H1 (cell line): ENCODE results near the gene ARF3. TPM values are rescaled to one million over a fixed set of nuclear protein-coding genes. Genes with fewer than 3 reads are reported as not detected.

Experiments
- CTCF ChIA-PET: fragments of 300-600 bp; sonication (Branson Sonifier 250); formaldehyde crosslinking; loops from one replicate; lab custom pipeline; 2021; ENCODE audit not compliant: partially characterized antibody; lab: Charles Lee
- POLR2A ChIA-PET: fragments of 300-600 bp; sonication (Branson Sonifier 250); formaldehyde crosslinking; loops from one replicate; lab custom pipeline; 2021; ENCODE audit warnings: inconsistent platforms; ENCODE audit not compliant: partially characterized antibody; lab: Charles Lee
- DNase-seq, 2 experiments: peaks; one replicate each; pipeline versions ENCODE4 v3.0.0 to v3.0.0-alpha.2; 2010 to 2022; ENCODE audit warnings: low spot score in 2 of 2, low read depth in 1 of 2, mixed read lengths in 1 of 2
- FAIRE-seq: peaks from 2 replicates; lab custom pipeline; 2011; peaks lifted over from hg19 to GRCh38; lab: Jason Lieb, UNC
- H2AFZ ChIP-seq: 2 replicates; pipeline ENCODE4 v1.8.1; 2012; ENCODE audit warnings: low read length, inconsistent platforms
- H2AK5ac ChIP-seq: 2 replicates; pipeline ENCODE4 v1.6.1; 2013; ENCODE audit warnings: low read depth, low read length
- H2BK120ac ChIP-seq: replicated peaks from 2 replicates; pipeline ENCODE3; 2013; ENCODE audit warnings: low read depth, low read length, inconsistent platforms
- H2BK12ac ChIP-seq: 2 replicates; pipeline ENCODE4 v1.6.1; 2013; ENCODE audit warnings: low read depth, low read length
- H2BK15ac ChIP-seq: 2 replicates; pipeline ENCODE4 v1.6.1; 2013; ENCODE audit warnings: low read length
- H2BK20ac ChIP-seq: 2 replicates; pipeline ENCODE4 v1.6.1; 2013; ENCODE audit warnings: low read length
- H2BK5ac ChIP-seq: 2 replicates; pipeline ENCODE4 v1.6.1; 2013; ENCODE audit warnings: low read depth, low read length
- H3K14ac ChIP-seq: 2 replicates; pipeline ENCODE4 v1.6.1; 2013; ENCODE audit warnings: inconsistent platforms; ENCODE audit not compliant: insufficient read length
- H3K18ac ChIP-seq: 2 replicates; pipeline ENCODE4 v1.6.1; 2013; ENCODE audit warnings: low read length; ENCODE audit errors: extremely low read depth
- H3K23ac ChIP-seq: 2 replicates; pipeline ENCODE4 v1.6.1; 2013; ENCODE audit warnings: inconsistent platforms; ENCODE audit not compliant: insufficient read length
- H3K23me2 ChIP-seq: 2 replicates; pipeline ENCODE4 v1.6.1; 2013; ENCODE audit warnings: low read depth, low read length
- H3K27ac ChIP-seq: 2 replicates; pipeline ENCODE4 v1.6.1; 2011; ENCODE audit warnings: low read depth, low read length, inconsistent platforms
- H3K27me3 ChIP-seq, 4 experiments: replicated peaks in 1 of 4; 1 replicate in 1 of 4; 2 replicates in 3 of 4; pipeline versions ENCODE4 v1.6.1 to v1.8.1; 2011 to 2013; ENCODE audit warnings: low read length in 3 of 4, mild to moderate bottlenecking in 3 of 4, inconsistent platforms in 2 of 4, mixed read lengths in 2 of 4, moderate library complexity in 1 of 4; ENCODE audit not compliant: control insufficient read depth in 3 of 4, insufficient read depth in 3 of 4; ENCODE audit errors: extremely low read depth in 1 of 4
- H3K36me3 ChIP-seq, 4 experiments: 2 replicates each; pipeline versions ENCODE4 v1.6.1 to v1.8.1; 2011 to 2013; ENCODE audit warnings: mild to moderate bottlenecking in 4 of 4, low read length in 3 of 4, moderate library complexity in 2 of 4, control low read depth in 1 of 4, inconsistent platforms in 1 of 4; ENCODE audit not compliant: insufficient read depth in 4 of 4, control insufficient read depth in 2 of 4
- H3K4ac ChIP-seq: replicated peaks from 2 replicates; pipeline ENCODE3; 2013; ENCODE audit warnings: low read length, low read depth, mixed read lengths, inconsistent platforms; ENCODE audit not compliant: insufficient read length
- H3K4me1 ChIP-seq, 4 experiments: replicated peaks in 1 of 4; 1 replicate in 1 of 4; 2 replicates in 3 of 4; pipeline versions ENCODE4 v1.6.1 to v1.8.1; 2011 to 2013; ENCODE audit warnings: low read length in 3 of 4, inconsistent platforms in 2 of 4, mixed read lengths in 1 of 4; ENCODE audit not compliant: insufficient read depth in 4 of 4, control insufficient read depth in 3 of 4
- H3K4me2 ChIP-seq, 2 experiments: 2 replicates each; pipeline versions ENCODE4 v1.6.1 to v1.8.1; 2011 to 2013; ENCODE audit warnings: low read depth in 2 of 2, low read length in 2 of 2, control low read depth in 1 of 2, inconsistent platforms in 1 of 2, mild to moderate bottlenecking in 1 of 2; ENCODE audit not compliant: insufficient read depth in 1 of 2
- H3K4me3 ChIP-seq, 4 experiments: fragments of 200-600, 300-600 bp in 1 of 4; sonication (generic), shearing (Covaris generic), sonication (Bioruptor Twin) in 1 of 4; 2 replicates each; pipeline versions ENCODE4 v1.5.1 to v1.8.1; 2011 to 2016; ENCODE audit warnings: low read length in 4 of 4, low read depth in 3 of 4, control low read depth in 2 of 4, inconsistent platforms in 2 of 4, mild to moderate bottlenecking in 2 of 4, mixed read lengths in 1 of 4, moderate library complexity in 1 of 4; ENCODE audit not compliant: insufficient read depth in 2 of 4; ENCODE audit errors: extremely low read depth in 1 of 4
- H3K56ac ChIP-seq: replicated peaks from 2 replicates; pipeline ENCODE3; 2013; ENCODE audit warnings: low read depth, mild to moderate bottlenecking, mixed read lengths, low read length, inconsistent platforms; ENCODE audit not compliant: insufficient read length
- H3K79me1 ChIP-seq: 2 replicates; pipeline ENCODE4 v1.6.1; 2013; ENCODE audit warnings: low read depth, low read length, control low read depth
- H3K79me2 ChIP-seq, 2 experiments: 2 replicates each; pipeline versions ENCODE4 v1.6.1 to v1.8.1; 2012 to 2013; ENCODE audit warnings: low read length in 2 of 2, mild to moderate bottlenecking in 2 of 2, inconsistent platforms in 1 of 2; ENCODE audit not compliant: insufficient read depth in 2 of 2, control insufficient read depth in 1 of 2
- H3K9ac ChIP-seq, 4 experiments: replicated peaks in 1 of 4; 1 replicate in 1 of 4; 2 replicates in 3 of 4; pipeline versions ENCODE4 v1.6.1 to v1.8.1; 2011 to 2013; ENCODE audit warnings: low read depth in 3 of 4, low read length in 3 of 4, control low read depth in 2 of 4, mild to moderate bottlenecking in 2 of 4, moderate library complexity in 2 of 4, inconsistent platforms in 1 of 4; ENCODE audit errors: extremely low read depth in 1 of 4
- H3K9me3 ChIP-seq, 2 experiments: 2 replicates each; pipeline versions ENCODE4 v1.6.1 to v1.8.1; 2012 to 2013; ENCODE audit warnings: mild to moderate bottlenecking in 2 of 2, moderate library complexity in 2 of 2, control low read depth in 1 of 2, inconsistent platforms in 1 of 2, low read depth in 1 of 2, low read length in 1 of 2, mixed read lengths in 1 of 2; ENCODE audit not compliant: insufficient read depth in 2 of 2
- H4K20me1 ChIP-seq, 2 experiments: replicated peaks in 1 of 2; 2 replicates each; pipeline versions ENCODE3 to v1.8.1; 2011 to 2013; ENCODE audit warnings: inconsistent platforms in 2 of 2, low read length in 2 of 2, mild to moderate bottlenecking in 1 of 2; ENCODE audit not compliant: insufficient read depth in 2 of 2, control insufficient read depth in 1 of 2
- H4K5ac ChIP-seq: 2 replicates; pipeline ENCODE4 v1.6.1; 2013; ENCODE audit warnings: low read length, low read depth, mixed read lengths, inconsistent platforms; ENCODE audit not compliant: insufficient read length
- H4K8ac ChIP-seq: 2 replicates; pipeline ENCODE4 v1.8.0; 2013; ENCODE audit warnings: mild to moderate bottlenecking, moderate library complexity, low read length, inconsistent platforms; ENCODE audit not compliant: insufficient read depth; ENCODE audit errors: extremely low read depth
- H4K91ac ChIP-seq: replicated peaks from 2 replicates; pipeline ENCODE3; 2013; ENCODE audit warnings: low read length, mixed read lengths, inconsistent platforms; ENCODE audit not compliant: insufficient read length
- ASH2L ChIP-seq: fragments of 200-600, 300-600 bp; sonication (generic); IDR thresholded peaks from one replicate; pipeline ENCODE4 v1.7.1; 2017; ENCODE audit warnings: low read length
- BCL11A ChIP-seq, 2 experiments: IDR thresholded peaks; one replicate each; pipeline ENCODE4 v1.6.1; 2011; ENCODE audit warnings: low read depth in 2 of 2, low read length in 2 of 2, mild to moderate bottlenecking in 2 of 2
- CBX8 ChIP-seq: fragments of 300-800, 300-1000 bp; sonication (generic); IDR thresholded peaks from 2 replicates; pipeline ENCODE4 v1.7.1; 2016; ENCODE audit warnings: low read depth, low read length, borderline replicate concordance
- CREB1 ChIP-seq: IDR thresholded peaks from 2 replicates; pipeline ENCODE4 v1.6.1; 2012; ENCODE audit warnings: inconsistent platforms
- HDAC2 ChIP-seq, 2 experiments: fragments of 300-600 bp in 1 of 2; sonication (generic) in 1 of 2; IDR thresholded peaks; 2 replicates each; pipeline ENCODE4 v1.6.1; 2011 to 2012; ENCODE audit warnings: low read depth in 2 of 2, low read length in 2 of 2, mild to moderate bottlenecking in 2 of 2, moderate library complexity in 2 of 2, borderline replicate concordance in 1 of 2, inconsistent platforms in 1 of 2
- NRF1 ChIP-seq: IDR thresholded peaks from 2 replicates; pipeline ENCODE4 v1.6.1; 2011; ENCODE audit warnings: mild to moderate bottlenecking, low read depth, low read length, improper control_type of control experiment
- SAP30 ChIP-seq: fragments of 300-600 bp; sonication (generic); IDR thresholded peaks from 2 replicates; pipeline ENCODE4 v1.7.1; 2012; ENCODE audit warnings: low read length, moderate library complexity, mild to moderate bottlenecking, inconsistent platforms; ENCODE audit not compliant: insufficient read depth, insufficient replicate concordance
- SIN3A ChIP-seq, 2 experiments: IDR thresholded peaks in 1 of 2; conservative IDR thresholded peaks in 1 of 2; 2 replicates each; pipeline ENCODE4 v1.6.1; 2011 to 2012; ENCODE audit warnings: low read length in 2 of 2, improper control_type of control experiment in 1 of 2, low read depth in 1 of 2, mild to moderate bottlenecking in 1 of 2
- TAF1 ChIP-seq: IDR thresholded peaks from 2 replicates; pipeline ENCODE4 v1.6.1; 2011; ENCODE audit warnings: mild to moderate bottlenecking, low read depth, low read length
- TCF12 ChIP-seq: IDR thresholded peaks from 2 replicates; pipeline ENCODE4 v1.6.1; 2011; ENCODE audit warnings: low read depth, mild to moderate bottlenecking, low read length
- WGBS, 2 experiments: shearing (Covaris generic) in 1 of 2; methylation state at CpG; one replicate each; pipeline versions ENCODE4 v1.1.6 to v1.1.7; 2013 to 2015; ENCODE audit warnings: low lambda C conversion rate in 2 of 2, mixed read lengths in 2 of 2, inconsistent platforms in 1 of 2, low coverage in 1 of 2, missing lambda C conversion rate in 1 of 2; ENCODE audit not compliant: insufficient replicate concordance in 2 of 2, insufficient coverage in 1 of 2, insufficient read length in 1 of 2; ENCODE audit errors: extremely low coverage in 1 of 2, missing lambda C conversion rate in 1 of 2; 5-methylcytosine and 5-hydroxymethylcytosine counted together
- polyA plus RNA-seq, 7 experiments: library from polyadenylated mRNA; depleted of rRNA in 3 of 7; stranded (reverse) in 5 of 7; unstranded in 2 of 7; fragments of >200 nt in 5 of 7; fragments of 200-250 nt in 2 of 7; gene quantifications; 1 replicate in 5 of 7; 2 replicates in 1 of 7; 4 replicates in 1 of 7; pipeline versions ENCODE4 v1.2.1 to v1.2.3, GENCODE V29; 2011 to 2013; ENCODE audit warnings: missing spikeins in 2 of 7, mixed read lengths in 2 of 7
- total RNA-seq: library from RNA; stranded (reverse); fragmentation: NEBNext Ultra II Directional; extraction: Animal tissue kit (Norgen Biotek cat#: 25700); gene quantifications from 2 replicates; pipeline ENCODE4 v1.2.1, GENCODE V29; 2021

ARF3 gene
- total and polyA plus RNA-seq, 2 of the 8 experiments (the other 6 are each of a cell fraction or from before 2014, with no cell fraction given): 231 to 250 TPM

GRCh38 chr12:48996794-48997718 is 39.8 kb upstream of the ARF3 start:
- Histone ChIP-seq H2BK120ac (no peak overlapping the region), H4K8ac (peak overlapping the region; percentile 59; the same call in 1 of the 2 replicates), H3K79me1 (no peaks in the 10 kb centered on the region), H3K4me1 (peaks cover 10 to 29% (median 16%) of the 10 kb centered on the region in 4 experiments), H3K4me2 (peak overlapping the region; percentile 57 to 81), H2BK15ac (peak overlapping the region; percentile 72; the same call in 1 of the 2 replicates), H3K36me3 (no peaks in the 10 kb centered on the region; a peak in 1 of 8 replicates), H3K23me2 (peaks cover 21% of the 10 kb centered on the region; the same call in 1 of the 2 replicates), H3K56ac (no peak overlapping the region), H2BK5ac (no peak overlapping the region), H3K9ac (no peak overlapping the region), H2BK20ac (no peak overlapping the region), H3K27ac (no peak overlapping the region), H3K14ac (no peak overlapping the region), H3K23ac (no peak overlapping the region), H3K18ac (no peak overlapping the region; the same call in none of the 2 replicates), H4K91ac (no peak overlapping the region), H2AK5ac (no peak overlapping the region), H3K9me3 (no peaks in the 10 kb centered on the region), H4K20me1 (peaks cover 0 to 5% of the 10 kb centered on the region in 2 experiments), H3K4me3 (peak overlapping the region; percentile 37 to 68 (median 56); a peak in 7 of 8 replicates), H4K5ac (no peak overlapping the region), H3K4ac (no peak overlapping the region), H3K79me2 (no peaks in the 10 kb centered on the region), H2AFZ (no peak overlapping the region; the same call in 1 of the 2 replicates), H2BK12ac (no peak overlapping the region), H3K27me3 (peaks cover 52 to 80% (median 75%) of the 10 kb centered on the region in 4 experiments)
- WGBS, 2 experiments: 6% methylated on average over 58 of the region's 71 CpGs; no CpG with 5 or more reads in 1 of the 2 experiments
- ChIA-PET CTCF (interaction anchor here (0.6 to 31.7 kb wide), 35 partner anchors 9 to 338 kb away, joined by 3 to 1336 read pairs (median 4); partner anchors contain the start of genes ARF3, DDX23, DHH and KMT2D), POLR2A (interaction anchor here (0.7 to 5.0 kb wide), 12 partner anchors 13 to 134 kb away, joined by 3 to 24 read pairs (median 4); partner anchors contain the start of genes ARF3, PRKAG1, RND1 and TUBA1B)
- DNase-seq: peak in 1 of 2 experiments; percentile 89
- FAIRE-seq: no peak
- TF ChIP-seq HDAC2 (IDR thresholded peaks at IDR 0.05; ENCODE audit: borderline replicate concordance in 1 of 2, low read depth in 2 of 2, low read length in 2 of 2) (no peak), SAP30 (no peak), TAF1 (no peak), TCF12 (no peak), ASH2L (peak; percentile 28), BCL11A (IDR thresholded peaks at IDR 0.05; ENCODE audit: low read depth in 2 of 2, low read length in 2 of 2) (no peak), CBX8 (no peak), SIN3A (conservative IDR thresholded peaks at IDR 0.05 in 1 of 2, IDR thresholded peaks at IDR 0.05 in 1 of 2; ENCODE audit: low read depth in 1 of 2, low read length in 2 of 2) (no peak), NRF1 (no peak), CREB1 (no peak)
